Forelimb muscle (tissue), 1 donor: ENCODE measurements around the gene NXPH1. TPM values are rescaled to one million over a fixed set of nuclear protein-coding genes. Genes with fewer than 3 reads are reported as not detected.

ENCODE experiments used
- DNase-seq: peaks from one replicate; pipeline ENCODE4 v3.0.0-alpha.2; 2013; ENCODE audit warnings: low read depth
- polyA plus RNA-seq: library from polyadenylated mRNA; unstranded; fragments of 120-200 nt; gene quantifications from one replicate; pipeline ENCODE4 v1.2.1, GENCODE V29; 2013; ENCODE audit not compliant: insufficient read length

The NXPH1 gene
- not detected for polyA plus RNA-seq

GRCh38 chr7:8433477-8434289 lies at the start of gene NXPH1:
TSS of gene NXPH1 (plus strand) at chr7:8433609.
- no peak for DNase-seq

- no peak for DNase-seq
These were observed 48.5 kb upstream of the NXPH1 start for GRCh38 chr7:8384901-8385300.

GRCh38 chr7:8386926-8387550 lies 46.4 kb upstream of the NXPH1 start:
- no peak for DNase-seq

GRCh38 chr7:8387551-8388256 lies 45.7 kb upstream of the NXPH1 start:
- DNase-seq, result no peak

- no peak for DNase-seq
These were observed 45.2 kb upstream of the NXPH1 start for GRCh38 chr7:8388257-8388625.

GRCh38 chr7:8389593-8390261 lies 43.7 kb upstream of the NXPH1 start:
- no peak for DNase-seq

GRCh38 chr7:8390262-8390626 lies 43.2 kb upstream of the NXPH1 start:
- DNase-seq, result no peak

- DNase-seq, result no peak
These were observed 41.9 kb upstream of the NXPH1 start for GRCh38 chr7:8391353-8392062.

- no peak for DNase-seq
These were observed 37.1 kb upstream of the NXPH1 start for GRCh38 chr7:8396294-8396693.

GRCh38 chr7:8408871-8409270 lies 24.5 kb upstream of the NXPH1 start:
- no peak for DNase-seq

GRCh38 chr7:8411103-8411502 lies 22.3 kb upstream of the NXPH1 start:
- DNase-seq, result no peak

GRCh38 chr7:8413600-8413999 lies 19.8 kb upstream of the NXPH1 start:
- no peak for DNase-seq

GRCh38 chr7:8418629-8419245 lies 14.7 kb upstream of the NXPH1 start:
- peak; percentile 58 for DNase-seq

GRCh38 chr7:8422177-8422576 lies 11.2 kb upstream of the NXPH1 start:
- no peak for DNase-seq

GRCh38 chr7:8423057-8423456 lies 10.4 kb upstream of the NXPH1 start:
- DNase-seq, result no peak

- no peak for DNase-seq
These were observed 8.2 kb upstream of the NXPH1 start for GRCh38 chr7:8425223-8425622.

- no peak for DNase-seq
These were observed 2.8 kb upstream of the NXPH1 start for GRCh38 chr7:8430643-8431042.

GRCh38 chr7:8434290-8435002 lies 1.0 kb downstream of the NXPH1 start:
- DNase-seq, result no peak

GRCh38 chr7:8435095-8435494 lies 1.7 kb downstream of the NXPH1 start:
- no peak for DNase-seq
